Hippocampal formation (tissue), 2 donors: Measurements from ENCODE around the gene SELENOW.
"Not testable (repeated sequence)": the region's sequence is repeated elsewhere in the genome, so short reads cannot be mapped to it uniquely, and the experiment has no call there.

Experiments
- DNase-seq, 2 donors: peaks; one replicate each; lab custom pipeline; 2025; lab: John Stamatoyannopoulos, UW

The SELENOW gene

DNA sequence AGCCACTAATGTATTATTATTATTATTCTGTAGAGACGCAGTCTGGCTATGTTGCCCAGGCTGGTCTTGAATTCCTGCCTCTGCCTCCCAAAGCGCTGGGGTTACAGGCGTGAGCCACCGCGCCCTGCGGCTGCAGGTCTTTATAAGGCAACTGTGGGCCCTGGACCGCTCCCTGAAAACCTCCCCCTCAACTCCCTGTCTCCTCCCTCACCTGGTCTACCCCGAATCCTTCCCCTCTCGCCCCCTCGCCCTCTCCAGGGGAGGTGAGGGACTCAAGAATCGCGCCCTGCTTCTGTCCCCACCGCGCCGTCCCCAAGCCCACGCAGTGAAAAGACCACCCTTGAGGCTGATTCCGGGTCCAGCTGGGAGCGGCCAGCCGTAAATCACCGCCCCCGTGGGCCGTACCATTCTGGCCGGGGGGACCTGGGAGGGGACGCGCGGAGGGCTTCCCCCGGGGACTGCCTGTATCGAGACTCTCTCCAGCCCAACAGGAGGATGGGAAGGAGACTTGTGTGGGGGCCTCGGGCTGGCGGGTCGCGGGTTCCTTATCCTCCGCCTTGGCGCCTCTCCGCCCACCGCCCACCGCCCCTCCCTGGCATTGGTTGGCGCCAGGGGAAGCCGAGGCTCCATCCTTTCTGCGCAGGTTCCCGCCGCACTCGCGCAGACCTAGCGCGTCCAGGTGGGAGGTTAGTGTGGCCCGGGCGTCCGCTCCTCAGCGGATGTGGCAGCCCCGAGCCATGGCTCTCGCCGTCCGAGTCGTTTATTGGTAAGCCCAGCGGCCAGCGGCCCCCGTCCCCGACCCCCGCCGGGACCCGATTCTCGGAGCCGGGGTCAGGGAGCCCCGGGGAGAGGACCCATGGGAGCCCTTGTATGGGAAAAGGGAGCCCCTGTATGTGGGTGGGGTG, at the start of gene SELENOW:
TSS of gene SELENOW (plus strand) at position 655 of the 905 bp plus-strand sequence. CDS start at position 738, 83 bp downstream.
- DNase-seq = peak; percentile 67 to 89

DNA sequence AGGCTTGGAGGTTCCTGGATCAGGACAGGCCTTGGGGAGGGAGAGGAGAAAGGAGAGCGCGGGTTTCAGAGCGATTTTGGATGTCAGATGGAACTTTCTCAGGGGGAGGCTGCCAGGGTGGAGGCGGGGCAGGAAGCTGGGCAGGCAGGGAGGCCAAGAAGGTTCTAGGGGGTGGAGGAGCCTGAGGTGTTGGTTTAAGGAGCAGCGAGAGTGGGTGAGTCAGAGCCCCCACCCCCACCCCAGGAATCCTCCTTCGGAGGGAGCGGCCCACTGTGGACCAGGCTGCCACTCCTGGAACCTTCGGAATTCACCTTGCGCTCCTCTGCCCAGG, 49.1 kb upstream of the SELENOW start:
- no peak for DNase-seq

DNA sequence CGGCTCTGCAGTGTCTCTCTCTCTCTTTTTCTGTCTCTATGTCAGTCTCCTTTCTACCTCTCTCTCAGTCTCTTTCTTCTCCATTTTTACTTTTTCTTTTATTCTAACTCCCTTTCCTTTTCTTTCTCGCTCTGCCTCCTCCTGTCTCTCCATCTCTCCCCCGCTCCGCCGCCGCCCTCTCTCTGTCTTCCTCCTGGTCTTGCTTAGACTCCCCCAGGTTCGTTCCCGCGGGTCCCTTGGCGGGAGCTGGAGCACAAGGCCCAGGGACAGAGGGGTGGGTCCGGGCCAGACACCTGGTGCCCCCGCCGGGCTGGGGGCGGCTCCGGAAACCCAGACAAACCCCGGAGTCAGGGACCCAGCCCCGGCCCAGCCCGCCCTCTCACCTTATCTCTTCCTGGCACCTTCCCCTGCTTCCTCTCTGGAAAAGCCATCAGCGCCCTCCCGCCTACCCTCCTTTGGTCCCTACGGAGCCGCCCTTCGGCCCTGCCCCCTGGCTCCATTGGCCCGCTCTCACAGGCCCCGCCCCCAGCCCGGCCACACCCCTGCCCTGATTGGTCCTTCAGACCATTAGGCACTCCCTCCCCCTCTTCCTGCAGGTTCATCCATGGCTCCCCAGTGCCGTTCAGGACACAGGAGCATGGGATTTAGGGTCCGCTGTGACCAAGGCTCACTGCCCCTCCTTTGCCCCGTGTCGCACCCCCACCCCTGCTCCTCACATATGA, 48.5 kb upstream of the SELENOW start:
- DNase-seq = no peak

DNA sequence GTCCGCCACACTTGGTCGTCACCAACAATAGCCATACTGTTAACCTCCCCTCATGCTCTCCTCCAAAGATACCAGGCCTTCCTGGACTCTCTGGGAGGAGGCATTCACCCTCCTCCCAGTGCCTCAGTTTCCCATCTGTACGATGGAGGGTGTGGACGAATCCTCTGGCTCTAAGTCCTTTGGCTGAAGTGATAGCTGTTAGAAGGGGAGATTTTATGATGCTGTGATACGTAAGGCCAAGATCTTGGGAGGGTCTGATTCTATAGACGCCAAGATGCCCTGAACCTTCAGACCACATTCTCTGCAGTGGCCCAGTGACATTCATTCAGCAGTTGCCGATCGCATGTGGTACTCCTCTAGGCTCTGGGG, 48.0 kb upstream of the SELENOW start:
- no peak for DNase-seq

DNA sequence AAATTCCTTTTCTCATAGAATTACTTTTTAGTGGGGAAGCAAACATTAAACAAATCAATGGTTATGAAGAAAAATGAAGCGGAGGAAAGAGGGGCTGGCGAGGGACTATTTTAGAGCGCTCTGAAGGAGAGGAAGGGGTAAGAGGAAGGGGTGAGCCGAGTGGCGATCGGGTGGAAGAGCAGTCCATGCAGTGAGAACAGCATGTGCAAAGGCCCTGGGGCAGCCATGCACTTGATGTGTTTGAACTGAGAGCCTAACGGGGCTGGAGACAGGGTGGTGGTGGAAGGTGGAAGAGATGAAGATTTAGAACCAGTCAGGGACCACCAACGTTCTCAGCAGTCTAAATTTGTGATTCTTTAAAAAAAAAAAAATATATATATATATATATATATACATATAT, 47.6 kb upstream of the SELENOW start:
- no peak for DNase-seq

DNA sequence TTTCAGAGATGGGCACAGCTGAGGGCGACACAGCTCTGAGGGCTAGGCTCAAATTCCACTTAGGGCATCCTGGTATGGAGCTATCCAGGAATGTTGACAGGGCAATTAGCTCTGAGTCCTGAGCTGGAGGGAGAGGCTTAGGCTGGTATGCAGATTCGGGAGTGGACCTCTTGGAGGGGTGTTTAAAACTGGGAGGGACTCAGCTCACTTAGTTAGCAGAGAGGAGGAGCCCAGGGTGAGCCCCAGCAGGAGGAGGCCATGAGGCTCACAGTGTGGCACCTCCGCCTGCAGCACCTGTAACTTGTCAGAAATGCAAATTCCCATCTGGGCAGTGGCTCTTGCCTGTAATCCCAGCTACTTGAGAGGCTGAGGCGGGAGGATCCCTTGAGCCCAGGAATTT, 43.4 kb upstream of the SELENOW start:
- no peak for DNase-seq

DNA sequence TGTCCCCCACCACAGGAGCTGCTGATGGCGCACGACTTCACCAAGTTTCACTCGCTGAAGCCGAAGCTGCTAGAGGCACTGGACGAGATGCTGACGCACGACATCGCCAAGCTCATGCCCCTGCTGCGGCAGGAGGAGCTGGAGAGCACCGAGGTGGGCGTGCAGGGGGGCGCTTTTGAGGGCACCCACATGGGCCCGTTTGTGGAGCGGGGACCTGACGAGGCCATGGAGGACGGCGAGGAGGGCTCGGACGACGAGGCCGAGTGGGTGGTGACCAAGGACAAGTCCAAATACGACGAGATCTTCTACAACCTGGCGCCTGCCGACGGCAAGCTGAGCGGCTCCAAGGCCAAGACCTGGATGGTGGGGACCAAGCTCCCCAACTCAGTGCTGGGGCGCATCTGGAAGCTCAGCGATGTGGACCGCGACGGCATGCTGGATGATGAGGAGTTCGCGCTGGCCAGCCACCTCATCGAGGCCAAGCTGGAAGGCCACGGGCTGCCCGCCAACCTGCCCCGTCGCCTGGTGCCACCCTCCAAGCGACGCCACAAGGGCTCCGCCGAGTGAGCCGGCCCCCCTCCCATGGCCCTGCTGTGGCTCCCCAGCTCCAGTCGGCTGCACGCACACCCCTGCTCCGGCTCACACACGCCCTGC, 37.5 kb upstream of the SELENOW start:
- DNase-seq = no peak

DNA sequence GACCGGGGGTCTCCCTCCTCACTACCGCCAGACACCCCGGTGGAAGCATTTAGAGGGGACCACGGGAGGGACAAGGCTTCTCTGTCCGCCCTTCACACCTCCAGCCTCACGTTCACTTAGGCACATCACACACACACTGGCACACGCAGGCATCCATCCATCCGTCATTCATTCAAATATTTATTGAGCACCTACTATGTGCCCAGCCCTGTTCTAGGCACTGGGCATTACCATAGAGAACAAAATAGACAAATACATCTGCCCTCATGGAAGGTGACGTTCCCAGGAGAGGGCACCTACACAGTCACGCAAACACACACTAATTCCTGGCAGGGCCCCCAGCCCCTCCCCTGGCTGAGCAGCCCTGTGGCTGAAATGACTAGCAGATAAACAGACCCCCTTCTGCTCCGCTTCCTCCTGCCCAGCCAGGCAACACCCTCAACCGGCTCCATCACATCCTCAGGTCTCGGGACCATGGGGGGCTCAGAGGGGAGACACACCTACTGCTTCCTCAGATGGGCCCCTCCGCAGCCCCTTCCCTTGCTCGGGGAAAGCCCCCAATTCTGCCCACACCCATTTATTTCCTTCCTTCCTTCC, 36.9 kb upstream of the SELENOW start:
- no peak for DNase-seq

DNA sequence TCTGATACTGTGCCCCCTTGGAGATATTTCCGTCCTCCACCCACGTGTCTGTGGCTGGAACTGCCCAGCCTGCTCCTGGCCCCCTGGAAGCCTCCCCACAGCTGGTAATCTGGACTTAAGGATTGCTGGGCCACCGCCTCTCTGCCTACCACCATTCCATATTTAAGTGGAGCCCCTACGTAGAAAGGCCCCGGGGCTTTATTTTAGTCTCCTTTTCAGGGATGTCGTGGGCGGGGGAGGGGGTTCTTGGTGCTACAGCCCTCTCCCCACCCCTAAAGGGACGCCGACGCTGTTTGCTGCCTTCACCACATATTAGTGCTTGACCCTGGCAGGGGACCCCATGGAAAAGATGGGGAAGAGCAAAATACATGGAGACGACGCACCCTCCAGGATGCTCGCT, 35.9 kb upstream of the SELENOW start:
- DNase-seq = no peak

DNA sequence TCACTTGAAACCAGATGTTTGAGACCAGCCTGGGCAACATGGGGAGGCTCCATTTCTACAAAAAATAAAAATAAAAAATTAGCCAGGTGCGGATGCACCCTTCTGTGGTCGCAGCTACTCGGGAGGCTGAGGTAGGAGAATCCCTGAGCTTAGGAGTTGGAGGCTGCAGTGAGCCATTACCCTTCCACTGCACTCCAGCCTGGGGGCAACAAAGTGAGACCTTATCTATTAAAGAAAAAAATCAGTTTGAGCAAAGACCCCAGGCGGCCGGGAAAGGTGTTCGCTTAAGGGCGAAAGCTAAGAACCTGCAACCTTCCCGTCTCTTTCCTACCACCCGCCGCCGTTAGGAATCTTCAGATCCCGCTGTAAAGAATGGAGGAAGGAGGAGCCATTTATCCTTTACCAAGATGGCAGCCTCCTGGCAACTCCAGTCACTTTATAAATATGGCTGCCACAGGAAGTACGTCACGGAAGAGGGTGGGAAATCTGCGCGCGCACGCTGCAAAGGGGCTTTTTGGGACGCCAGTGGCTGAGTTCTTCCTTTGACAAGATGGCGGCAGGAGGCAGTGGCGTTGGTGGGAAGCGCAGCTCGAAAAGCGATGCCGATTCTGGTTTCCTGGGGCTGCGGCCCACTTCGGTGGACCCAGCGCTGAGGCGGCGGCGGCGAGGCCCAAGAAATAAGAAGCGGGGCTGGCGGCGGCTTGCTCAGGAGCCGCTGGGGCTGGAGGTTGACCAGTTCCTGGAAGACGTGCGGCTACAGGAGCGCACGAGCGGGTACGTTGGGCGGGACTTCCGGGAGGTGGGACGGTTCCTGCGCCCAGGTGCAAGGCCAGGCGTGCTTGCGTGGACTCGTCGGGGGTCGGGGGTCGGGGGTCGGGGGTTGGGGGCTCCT, 33.2 kb upstream of the SELENOW start, which contains the start of gene NOP53:
TSS of gene NOP53 (plus strand) at position 537 of the 892 bp plus-strand sequence. CDS start at position 551, 14 bp downstream.
- peak; percentile 94 to 95 for DNase-seq

DNA sequence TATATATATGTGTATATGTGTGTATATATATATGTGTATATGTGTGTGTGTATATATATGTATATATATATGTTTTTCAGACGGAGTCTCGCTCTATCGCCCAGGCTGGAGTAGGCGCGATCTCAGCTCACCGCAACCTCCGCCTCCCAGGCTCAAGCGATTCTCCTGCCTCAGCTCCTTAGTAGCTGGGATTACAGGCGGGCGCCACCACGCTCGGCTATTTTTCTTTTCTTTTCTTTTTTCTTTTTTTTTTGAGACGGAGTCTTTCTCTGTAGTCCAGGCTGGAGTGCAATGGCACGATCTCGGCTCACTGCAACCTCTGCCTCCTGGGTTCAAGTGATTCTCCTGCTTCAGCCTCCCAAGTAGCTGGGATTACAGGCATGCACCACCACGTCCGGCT, 32.4 kb upstream of the SELENOW start:
- not testable (repeated sequence) for DNase-seq

DNA sequence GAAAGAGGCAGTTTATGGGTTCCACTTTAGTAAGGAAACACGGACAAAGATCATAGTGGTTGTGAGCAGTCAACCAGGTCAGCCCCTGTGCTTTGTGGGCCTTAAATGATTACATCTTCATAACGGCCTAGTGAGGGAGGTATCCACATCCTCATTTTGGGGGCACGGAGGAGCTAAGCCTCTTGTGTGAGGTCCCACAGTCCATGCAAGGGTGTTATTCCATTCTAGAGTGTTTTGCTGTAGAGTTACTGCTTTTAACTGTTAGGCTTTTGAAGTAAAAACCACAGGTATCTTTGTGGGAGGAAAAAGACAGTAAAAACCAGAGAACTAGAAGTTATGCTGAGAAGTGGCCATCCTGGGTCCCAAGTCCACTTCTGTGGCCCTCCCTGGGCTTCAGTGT, 29.2 kb upstream of the SELENOW start:
- no peak for DNase-seq

DNA sequence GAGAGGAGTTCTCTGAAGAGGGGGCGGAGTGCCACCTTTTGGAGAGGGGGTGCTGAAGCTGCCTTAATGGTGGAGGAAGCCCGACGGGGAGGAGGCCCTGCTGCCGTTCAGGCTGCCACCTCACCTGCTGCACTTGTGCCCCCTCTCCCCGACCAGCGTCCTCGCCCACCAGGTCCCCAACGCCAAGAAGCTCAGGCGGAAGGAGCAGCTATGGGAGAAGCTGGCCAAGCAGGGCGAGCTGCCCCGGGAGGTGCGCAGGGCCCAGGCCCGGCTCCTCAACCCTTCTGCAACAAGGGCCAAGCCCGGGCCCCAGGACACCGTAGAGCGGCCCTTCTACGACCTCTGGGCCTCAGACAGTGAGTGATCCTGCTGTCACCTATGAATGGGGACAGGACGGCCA, 27.8 kb upstream of the SELENOW start:
- no peak for DNase-seq

DNA sequence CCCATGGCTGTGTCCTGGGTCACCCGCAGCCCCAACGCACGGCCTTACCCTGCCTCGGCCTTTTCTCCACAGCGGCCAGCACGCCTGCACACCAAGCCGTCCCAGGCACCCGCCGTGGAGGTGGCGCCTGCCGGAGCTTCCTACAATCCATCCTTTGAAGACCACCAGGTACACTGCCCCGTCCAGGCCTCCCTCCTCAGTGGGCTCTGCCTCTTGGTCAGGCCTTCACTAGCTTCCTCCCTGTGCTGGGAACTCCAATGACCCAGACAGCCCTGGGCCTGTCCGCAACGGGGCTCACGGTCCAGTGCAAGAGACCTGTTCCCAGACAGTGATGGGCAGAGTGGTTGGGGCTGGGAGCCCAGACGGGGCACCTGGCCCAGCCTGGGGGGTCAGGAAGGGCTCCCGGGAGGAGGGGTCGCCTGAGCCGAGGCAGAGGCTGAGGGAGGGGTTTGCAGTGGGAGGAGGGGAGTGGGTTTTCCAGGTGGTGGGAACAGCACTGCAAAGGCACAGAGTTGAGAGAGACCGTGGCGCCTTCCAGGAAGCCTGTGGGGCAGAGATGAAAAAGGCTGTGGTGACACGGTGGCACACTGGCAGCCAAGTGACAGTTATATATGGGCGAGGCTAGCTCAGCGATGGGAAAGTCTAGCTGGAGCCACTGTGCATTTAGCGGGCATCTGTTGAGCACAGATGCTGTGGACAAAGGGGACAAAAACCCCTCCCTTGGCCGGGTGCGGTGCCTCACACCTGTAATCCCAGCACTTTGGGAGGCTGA, 25.9 kb upstream of the SELENOW start:
- DNase-seq = no peak

DNA sequence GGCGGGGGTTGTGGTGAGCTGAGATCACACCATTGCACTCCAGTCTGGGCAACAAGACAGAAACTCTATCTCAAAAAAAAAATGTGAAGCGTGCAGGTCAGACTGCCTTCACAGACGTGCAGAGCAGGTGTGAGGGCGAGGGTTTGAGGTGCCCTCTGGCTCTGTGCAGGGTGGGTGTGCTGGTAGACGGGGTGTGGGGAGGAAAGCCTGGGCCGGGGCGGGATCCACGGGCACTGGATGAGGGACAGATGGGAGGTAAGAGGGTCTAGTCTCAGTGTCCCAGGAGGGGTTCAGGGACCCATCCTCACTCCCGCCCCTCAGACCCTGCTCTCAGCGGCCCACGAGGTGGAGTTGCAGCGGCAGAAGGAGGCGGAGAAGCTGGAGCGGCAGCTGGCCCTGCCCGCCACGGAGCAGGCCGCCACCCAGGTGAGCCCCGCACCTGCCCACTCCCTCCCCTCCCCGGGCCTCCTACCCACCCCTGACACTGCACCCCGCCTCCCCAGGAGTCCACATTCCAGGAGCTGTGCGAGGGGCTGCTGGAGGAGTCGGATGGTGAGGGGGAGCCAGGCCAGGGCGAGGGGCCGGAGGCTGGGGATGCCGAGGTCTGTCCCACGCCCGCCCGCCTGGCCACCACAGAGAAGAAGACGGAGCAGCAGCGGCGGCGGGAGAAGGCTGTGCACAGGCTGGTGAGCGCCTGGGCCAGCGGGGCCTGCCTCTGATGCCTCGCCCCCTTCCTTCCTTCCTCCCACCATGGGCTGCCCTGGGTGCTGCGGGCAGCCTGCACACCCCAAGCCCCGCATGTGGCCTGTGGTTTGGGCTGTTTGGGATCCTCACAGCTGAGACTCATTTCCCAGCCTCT, 24.1 kb upstream of the SELENOW start:
- DNase-seq = no peak

DNA sequence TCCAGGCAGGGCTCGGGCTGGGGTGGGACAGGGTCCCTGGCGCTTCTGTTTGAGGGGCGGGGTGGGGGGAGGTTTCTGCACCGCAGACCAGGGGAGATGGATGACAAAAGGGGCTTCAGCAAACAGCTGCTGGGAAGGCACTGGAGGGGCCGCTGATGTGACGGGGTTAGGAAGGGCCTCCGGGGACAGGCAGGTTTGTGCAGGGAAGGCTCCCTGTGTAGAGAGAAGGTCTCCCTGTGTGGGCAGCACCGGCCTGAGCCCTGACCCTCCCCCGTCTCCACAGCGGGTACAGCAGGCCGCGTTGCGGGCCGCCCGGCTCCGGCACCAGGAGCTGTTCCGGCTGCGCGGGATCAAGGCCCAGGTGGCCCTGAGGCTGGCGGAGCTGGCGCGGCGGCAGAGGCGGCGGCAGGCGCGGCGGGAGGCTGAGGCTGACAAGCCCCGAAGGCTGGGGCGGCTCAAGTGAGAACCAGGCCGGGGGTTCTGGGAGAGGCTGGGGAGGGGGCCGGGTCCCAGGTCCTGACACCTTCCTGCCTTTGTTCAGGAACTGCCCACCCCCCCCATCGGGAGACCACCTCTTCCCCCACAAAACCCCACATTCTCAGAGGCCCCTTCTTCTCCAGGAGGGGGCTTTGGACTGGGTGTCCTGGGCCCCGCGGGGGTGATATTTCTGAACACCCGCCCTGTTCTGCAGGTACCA, 23.3 kb upstream of the SELENOW start:
- no peak for DNase-seq

DNA sequence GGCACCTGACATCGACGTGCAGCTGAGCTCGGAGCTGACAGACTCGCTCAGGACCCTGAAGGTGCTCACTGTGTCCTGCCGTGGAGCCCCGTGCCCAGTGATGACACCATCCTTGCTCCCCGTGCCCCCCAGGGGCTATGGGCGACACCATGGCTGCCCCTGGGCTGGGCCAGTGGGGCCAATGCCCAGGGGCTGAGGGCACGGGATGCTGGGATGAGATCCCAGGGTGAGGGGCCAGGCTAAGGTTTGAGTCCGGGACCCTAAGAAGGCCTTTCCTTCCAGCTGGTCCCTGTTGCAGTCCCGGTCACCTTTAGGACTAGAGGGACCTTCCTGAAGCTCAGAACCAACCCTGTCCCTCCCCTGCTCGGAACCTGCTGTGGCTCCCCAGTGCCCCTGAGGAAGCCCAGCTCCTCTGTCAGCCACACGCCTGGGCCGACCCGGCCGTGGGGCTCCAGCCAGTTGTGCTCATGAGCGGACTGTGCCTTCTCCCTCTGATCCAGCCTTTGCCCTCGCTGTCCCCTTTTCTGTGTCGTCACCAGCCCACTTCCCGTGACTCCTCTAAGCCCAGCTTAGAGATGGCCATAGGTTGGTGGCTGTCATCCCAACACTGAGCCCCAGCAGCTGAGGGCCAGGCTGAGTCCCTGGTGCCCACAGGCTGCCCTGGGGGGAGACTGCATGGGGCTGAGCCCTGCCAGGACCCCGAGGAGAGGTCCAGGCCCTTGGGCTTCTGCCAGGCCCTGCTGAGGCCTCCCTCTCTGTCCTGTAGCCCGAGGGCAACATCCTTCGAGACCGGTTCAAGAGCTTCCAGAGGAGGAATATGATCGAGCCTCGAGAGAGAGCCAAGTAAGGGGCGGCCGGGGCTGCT, 22.5 kb upstream of the SELENOW start:
- no peak for DNase-seq

DNA sequence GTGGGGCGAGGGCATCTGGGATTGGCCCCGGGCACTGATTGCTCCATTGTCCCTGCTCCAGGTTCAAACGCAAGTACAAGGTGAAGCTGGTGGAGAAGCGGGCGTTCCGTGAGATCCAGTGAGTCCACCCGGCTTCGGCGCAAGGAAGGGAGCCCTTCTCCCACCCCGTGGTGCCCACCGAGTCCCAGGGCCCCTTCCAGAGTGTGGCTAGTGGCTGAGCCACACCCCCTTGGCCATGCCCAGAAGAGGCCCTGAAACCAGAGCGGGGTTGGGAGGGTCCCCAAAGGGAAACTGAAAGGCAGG, 21.9 kb upstream of the SELENOW start:
- no peak for DNase-seq
